Measurements from ENCODE around the gene RAB5A.

DNA sequence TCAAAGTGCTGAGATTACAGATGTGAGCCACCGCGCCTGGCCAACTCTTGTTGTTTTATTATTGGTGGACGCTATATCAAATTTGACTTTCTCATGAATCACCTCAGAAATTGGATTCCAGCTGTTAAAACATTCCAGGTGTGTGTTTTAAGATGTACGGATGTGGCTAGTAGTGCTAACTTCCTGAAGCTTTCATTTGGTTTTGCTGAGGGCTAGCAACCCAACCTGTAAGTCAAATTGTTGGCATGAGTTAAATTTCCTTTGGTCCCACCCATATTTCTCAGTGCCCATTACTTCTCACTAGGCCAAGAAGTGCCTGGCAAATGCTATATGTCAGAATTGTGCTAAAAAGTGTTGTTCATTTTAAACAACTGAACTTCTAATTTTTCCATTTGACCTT, 80.2 kb downstream of the RAB5A start:
- TF ChIP-seq EZH2phosphoT487 (IDR thresholded peaks at IDR 0.05; ENCODE audit: borderline replicate concordance, low read length) = no peak
- TF ChIP-seq, protein P1, sequence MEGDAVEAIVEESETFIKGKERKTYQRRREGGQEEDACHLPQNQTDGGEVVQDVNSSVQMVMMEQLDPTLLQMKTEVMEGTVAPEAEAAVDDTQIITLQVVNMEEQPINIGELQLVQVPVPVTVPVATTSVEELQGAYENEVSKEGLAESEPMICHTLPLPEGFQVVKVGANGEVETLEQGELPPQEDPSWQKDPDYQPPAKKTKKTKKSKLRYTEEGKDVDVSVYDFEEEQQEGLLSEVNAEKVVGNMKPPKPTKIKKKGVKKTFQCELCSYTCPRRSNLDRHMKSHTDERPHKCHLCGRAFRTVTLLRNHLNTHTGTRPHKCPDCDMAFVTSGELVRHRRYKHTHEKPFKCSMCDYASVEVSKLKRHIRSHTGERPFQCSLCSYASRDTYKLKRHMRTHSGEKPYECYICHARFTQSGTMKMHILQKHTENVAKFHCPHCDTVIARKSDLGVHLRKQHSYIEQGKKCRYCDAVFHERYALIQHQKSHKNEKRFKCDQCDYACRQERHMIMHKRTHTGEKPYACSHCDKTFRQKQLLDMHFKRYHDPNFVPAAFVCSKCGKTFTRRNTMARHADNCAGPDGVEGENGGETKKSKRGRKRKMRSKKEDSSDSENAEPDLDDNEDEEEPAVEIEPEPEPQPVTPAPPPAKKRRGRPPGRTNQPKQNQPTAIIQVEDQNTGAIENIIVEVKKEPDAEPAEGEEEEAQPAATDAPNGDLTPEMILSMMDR (conservative IDR thresholded peaks at IDR 0.05; ENCODE audit: low read depth, low read length) = no peak

All from PC-3 (cell line).